ENCODE results near the gene CDX1. TPM values are rescaled to one million over a fixed set of nuclear protein-coding genes. Genes with fewer than 3 reads are reported as not detected.

Gene CDX1
- total RNA-seq, 1 donor from 2014 or later = not detected

DNA sequence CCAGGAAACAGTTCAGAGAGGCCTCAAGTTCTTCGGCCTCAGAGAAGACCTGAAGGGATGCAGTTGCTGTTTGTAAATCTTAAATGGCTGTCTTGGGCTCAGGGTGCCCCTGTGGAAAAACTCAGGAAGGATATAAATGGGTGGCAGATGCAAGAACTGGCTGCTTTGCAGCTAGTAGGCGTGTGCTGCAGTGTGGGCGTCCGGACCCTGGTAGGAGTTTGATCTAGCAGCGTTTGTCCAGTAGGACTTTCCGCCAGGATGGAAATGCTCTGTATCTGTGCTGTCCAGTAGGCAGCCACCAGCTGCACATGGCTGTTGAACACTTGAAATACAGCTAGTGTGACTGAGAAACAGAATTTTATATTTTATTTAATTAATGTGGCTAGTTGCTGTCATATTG lies 7.7 kb downstream of the CDX1 start:
- H3K4me3 ChIP-seq = no peak overlapping the region
- TF ChIP-seq, protein P1, sequence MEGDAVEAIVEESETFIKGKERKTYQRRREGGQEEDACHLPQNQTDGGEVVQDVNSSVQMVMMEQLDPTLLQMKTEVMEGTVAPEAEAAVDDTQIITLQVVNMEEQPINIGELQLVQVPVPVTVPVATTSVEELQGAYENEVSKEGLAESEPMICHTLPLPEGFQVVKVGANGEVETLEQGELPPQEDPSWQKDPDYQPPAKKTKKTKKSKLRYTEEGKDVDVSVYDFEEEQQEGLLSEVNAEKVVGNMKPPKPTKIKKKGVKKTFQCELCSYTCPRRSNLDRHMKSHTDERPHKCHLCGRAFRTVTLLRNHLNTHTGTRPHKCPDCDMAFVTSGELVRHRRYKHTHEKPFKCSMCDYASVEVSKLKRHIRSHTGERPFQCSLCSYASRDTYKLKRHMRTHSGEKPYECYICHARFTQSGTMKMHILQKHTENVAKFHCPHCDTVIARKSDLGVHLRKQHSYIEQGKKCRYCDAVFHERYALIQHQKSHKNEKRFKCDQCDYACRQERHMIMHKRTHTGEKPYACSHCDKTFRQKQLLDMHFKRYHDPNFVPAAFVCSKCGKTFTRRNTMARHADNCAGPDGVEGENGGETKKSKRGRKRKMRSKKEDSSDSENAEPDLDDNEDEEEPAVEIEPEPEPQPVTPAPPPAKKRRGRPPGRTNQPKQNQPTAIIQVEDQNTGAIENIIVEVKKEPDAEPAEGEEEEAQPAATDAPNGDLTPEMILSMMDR (IDR thresholded peaks at IDR 0.05) = no peak
- peaks cover 4% of the 10 kb centered on the region for H3K27me3 ChIP-seq (ENCODE audit: low read depth)
- no peaks in the 10 kb centered on the region for H3K36me3 ChIP-seq
- no peaks in the 10 kb centered on the region for H3K4me1 ChIP-seq
- H3K9me3 ChIP-seq = no peaks in the 10 kb centered on the region
- no peak overlapping the region for H3K27ac ChIP-seq
- DNase-seq (no peak), ATAC-seq (no peak)
- intact Hi-C loops (cut with DNase I) = no loop called here

DNA sequence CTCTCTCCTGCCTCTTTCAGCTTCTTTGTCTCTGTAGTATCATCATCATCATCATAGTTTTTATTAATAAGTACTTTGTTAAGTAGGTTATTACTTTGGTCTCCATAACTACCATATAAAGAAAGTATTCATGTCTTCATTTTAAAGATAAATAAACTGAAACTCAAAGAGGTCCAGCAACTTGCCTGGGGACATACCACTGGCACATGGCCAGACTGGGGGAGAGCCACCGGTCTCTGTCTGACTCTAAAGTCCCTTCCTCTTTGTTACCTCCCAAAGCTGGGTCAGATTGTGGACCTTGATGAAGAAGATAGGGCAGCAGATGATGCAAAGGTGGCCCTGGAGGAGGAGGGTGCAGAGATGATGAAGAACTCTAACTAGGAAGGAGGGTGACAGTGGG lies 8.5 kb downstream of the CDX1 start:
- intact Hi-C loops (cut with DNase I) = no loop called here
- TF ChIP-seq, protein P1 (IDR thresholded peaks at IDR 0.05) = no peak
- no peaks in the 10 kb centered on the region for H3K27me3 ChIP-seq (ENCODE audit: low read depth)
- no peak overlapping the region for H3K4me3 ChIP-seq
- no peaks in the 10 kb centered on the region for H3K36me3 ChIP-seq
- H3K4me1 ChIP-seq = no peaks in the 10 kb centered on the region
- DNase-seq (no peak), ATAC-seq (no peak)
- no peak overlapping the region for H3K27ac ChIP-seq
- H3K9me3 ChIP-seq = no peaks in the 10 kb centered on the region

DNA sequence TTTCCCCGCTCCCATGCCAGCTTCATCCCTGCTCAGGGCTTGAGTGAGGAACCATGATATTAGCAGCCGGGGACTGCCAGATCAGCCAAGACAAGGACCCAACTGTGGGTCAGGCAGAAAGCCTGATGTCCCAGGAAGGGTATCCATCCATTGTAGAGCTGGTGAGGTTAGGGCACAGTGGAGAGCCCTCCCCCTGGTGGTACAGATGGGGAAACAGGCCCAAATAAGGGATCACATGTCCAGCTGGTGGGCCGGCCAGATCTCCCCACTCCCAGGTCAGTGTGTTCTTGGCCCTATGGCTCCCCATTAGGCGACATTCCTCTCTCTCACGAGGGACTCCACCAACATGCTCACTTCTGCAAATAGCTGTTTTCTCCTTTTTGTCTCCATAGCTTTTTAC lies 9.0 kb downstream of the CDX1 start:
- ATAC-seq = no peak
- intact Hi-C loops (cut with DNase I) = no loop called here
- DNase-seq = no peak
- Histone ChIP-seq H3K9me3 (no peaks in the 10 kb centered on the region), H3K27me3 (ENCODE audit: low read depth) (no peaks in the 10 kb centered on the region), H3K36me3 (no peaks in the 10 kb centered on the region), H3K27ac (no peak overlapping the region), H3K4me1 (peaks cover 2% of the 10 kb centered on the region), H3K4me3 (no peak overlapping the region)
- TF ChIP-seq, protein P1 (IDR thresholded peaks at IDR 0.05) = peak; percentile 27

DNA sequence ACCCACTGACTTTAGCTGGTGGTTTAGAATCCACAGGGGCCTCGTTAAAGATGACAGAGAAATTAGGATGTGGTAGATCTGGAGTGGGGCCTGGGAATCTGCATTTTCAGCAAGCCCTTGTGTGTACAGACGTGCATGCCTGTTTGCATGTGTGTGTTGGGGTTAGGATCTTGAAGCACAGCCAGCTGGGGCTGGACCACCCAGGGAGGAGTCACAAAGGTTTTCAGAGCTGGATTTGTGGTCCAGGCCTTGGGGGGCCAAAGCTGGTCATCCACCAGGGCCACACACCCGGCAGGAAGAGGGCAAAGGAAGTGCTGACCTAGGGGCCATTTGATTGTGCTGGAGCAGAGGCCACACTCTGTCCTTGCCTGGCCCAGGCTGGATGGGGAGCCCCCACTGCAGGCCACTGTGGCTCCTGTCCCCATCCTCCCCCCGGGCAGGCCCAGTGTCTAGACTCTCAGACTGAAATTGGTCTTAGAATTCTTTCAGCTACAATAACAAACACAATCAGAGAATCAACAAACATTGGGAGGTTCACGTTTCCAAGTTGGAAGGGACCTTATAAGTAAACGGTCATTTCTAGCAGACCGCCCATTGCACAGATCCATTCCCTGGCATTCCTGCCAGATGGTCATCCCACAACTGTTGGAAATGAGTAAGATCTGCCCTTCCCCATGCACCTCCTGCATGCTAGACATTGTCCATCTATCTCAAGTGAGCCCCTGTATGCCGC lies 10.3 kb downstream of the CDX1 start:
- TF ChIP-seq, protein P1 (IDR thresholded peaks at IDR 0.05) = no peak
- H3K9me3 ChIP-seq = no peaks in the 10 kb centered on the region
- ATAC-seq (no peak), DNase-seq (no peak)
- no peak overlapping the region for H3K4me3 ChIP-seq
- peaks cover 12% of the 10 kb centered on the region for H3K4me1 ChIP-seq
- no peaks in the 10 kb centered on the region for H3K36me3 ChIP-seq
- intact Hi-C loops (cut with DNase I) = no loop called here
- H3K27me3 ChIP-seq (ENCODE audit: low read depth) = no peaks in the 10 kb centered on the region
- H3K27ac ChIP-seq = no peak overlapping the region

DNA sequence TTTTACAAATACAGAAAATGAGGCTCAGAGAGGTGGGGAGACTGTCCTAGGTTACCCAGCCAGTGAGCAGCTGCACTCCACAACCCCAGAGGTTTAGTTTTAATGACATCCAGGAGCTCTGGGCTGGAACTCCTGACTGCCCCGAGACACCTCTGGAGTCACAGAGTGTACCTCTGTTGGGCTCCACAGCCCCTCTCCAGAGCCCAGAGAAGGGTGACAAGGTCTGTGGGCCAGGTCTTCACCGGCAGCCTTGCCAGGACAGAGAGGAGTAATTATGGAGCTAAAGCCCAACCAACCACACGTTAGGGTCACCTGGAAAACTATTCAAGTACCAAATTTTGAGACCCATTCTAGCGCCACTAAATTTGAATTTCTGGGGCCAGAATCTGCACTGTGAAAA lies 11.1 kb downstream of the CDX1 start:
- Histone ChIP-seq H3K9me3 (no peaks in the 10 kb centered on the region), H3K4me1 (peaks cover 12% of the 10 kb centered on the region), H3K4me3 (no peak overlapping the region), H3K36me3 (no peaks in the 10 kb centered on the region), H3K27ac (no peak overlapping the region), H3K27me3 (ENCODE audit: low read depth) (no peaks in the 10 kb centered on the region)
- DNase-seq (no peak), ATAC-seq (no peak)
- TF ChIP-seq, protein P1 (IDR thresholded peaks at IDR 0.05) = no peak
- intact Hi-C loops (cut with DNase I) = no loop called here

All from lower lobe of right lung (tissue), 2 donors.